NB4 (cell line): ENCODE results near the gene FOSB.

Source experiments
- MYC ChIP-seq: IDR thresholded peaks from 2 replicates; pipeline ENCODE4 v1.6.1; 2011; ENCODE audit warnings: low read depth, low read length
- POLR2A ChIP-seq: IDR thresholded peaks from 2 replicates; pipeline ENCODE4 v1.6.1; 2011; ENCODE audit warnings: mild to moderate bottlenecking; ENCODE audit not compliant: insufficient read length; ENCODE audit errors: extremely low read depth
- TF ChIP-seq, protein P1 (sequence below): IDR thresholded peaks from one replicate; pipeline ENCODE4 v1.5.1; 2012; ENCODE audit warnings: low read depth, low read length

DNA sequence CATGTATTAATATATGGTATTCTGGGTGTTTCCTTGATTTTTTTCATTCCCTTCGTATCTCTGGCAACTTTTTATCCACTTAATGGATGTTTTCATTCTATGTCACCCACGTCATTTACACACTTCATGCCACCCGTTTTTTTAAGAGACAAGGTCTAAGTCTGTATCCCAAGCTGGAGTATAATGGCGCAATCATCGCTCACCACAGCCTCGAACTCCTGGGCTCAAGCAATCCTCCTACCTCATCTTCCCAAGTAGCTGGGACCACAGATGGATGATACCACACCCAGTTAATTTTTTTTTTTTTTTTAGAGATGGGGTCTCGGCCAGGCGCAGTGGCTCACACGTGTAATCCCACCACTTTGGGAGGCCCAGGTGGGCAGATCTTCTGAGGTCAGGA, 36.1 kb downstream of the FOSB start:
- TF ChIP-seq, protein P1, sequence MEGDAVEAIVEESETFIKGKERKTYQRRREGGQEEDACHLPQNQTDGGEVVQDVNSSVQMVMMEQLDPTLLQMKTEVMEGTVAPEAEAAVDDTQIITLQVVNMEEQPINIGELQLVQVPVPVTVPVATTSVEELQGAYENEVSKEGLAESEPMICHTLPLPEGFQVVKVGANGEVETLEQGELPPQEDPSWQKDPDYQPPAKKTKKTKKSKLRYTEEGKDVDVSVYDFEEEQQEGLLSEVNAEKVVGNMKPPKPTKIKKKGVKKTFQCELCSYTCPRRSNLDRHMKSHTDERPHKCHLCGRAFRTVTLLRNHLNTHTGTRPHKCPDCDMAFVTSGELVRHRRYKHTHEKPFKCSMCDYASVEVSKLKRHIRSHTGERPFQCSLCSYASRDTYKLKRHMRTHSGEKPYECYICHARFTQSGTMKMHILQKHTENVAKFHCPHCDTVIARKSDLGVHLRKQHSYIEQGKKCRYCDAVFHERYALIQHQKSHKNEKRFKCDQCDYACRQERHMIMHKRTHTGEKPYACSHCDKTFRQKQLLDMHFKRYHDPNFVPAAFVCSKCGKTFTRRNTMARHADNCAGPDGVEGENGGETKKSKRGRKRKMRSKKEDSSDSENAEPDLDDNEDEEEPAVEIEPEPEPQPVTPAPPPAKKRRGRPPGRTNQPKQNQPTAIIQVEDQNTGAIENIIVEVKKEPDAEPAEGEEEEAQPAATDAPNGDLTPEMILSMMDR, result no peak
- TF ChIP-seq MYC (no peak), POLR2A (no peak)
